HUES6 (cell line): ENCODE measurements around the gene PPP1R12C.

Source experiments
- H3K27ac ChIP-seq: 2 replicates; pipeline ENCODE4 v1.7.0; 2013; ENCODE audit warnings: low read depth, mild to moderate bottlenecking, low read length, inconsistent platforms
- H3K27me3 ChIP-seq: 2 replicates; pipeline ENCODE4 v1.6.1; 2013; ENCODE audit warnings: low read length; ENCODE audit not compliant: control insufficient read depth, insufficient read depth
- H3K36me3 ChIP-seq: 2 replicates; pipeline ENCODE4 v1.6.1; 2013; ENCODE audit warnings: low read length; ENCODE audit not compliant: control insufficient read depth, insufficient read depth
- H3K4me1 ChIP-seq: 2 replicates; pipeline ENCODE4 v1.6.1; 2013; ENCODE audit warnings: low read length; ENCODE audit not compliant: control insufficient read depth, insufficient read depth
- H3K4me3 ChIP-seq: 2 replicates; pipeline ENCODE4 v1.5.1; 2013; ENCODE audit warnings: low read depth, low read length
- H3K9ac ChIP-seq: one replicate; pipeline ENCODE4 v1.6.1; 2013; ENCODE audit warnings: mild to moderate bottlenecking, low read length
- H3K9me3 ChIP-seq: 2 replicates; pipeline ENCODE4 v1.6.1; 2013; ENCODE audit warnings: low read depth, low read length; ENCODE audit not compliant: control insufficient read depth, insufficient read depth

The PPP1R12C gene

GRCh38 chr19:55048446-55048845 lies 69.0 kb downstream of the PPP1R12C start:
- Histone ChIP-seq H3K4me1 (no peaks in the 10 kb centered on the region), H3K27me3 (no peaks in the 10 kb centered on the region), H3K4me3 (no peak overlapping the region), H3K36me3 (peaks cover 78% of the 10 kb centered on the region), H3K27ac (no peak overlapping the region), H3K9me3 (no peaks in the 10 kb centered on the region), H3K9ac (no peak overlapping the region)

GRCh38 chr19:55047951-55048350 lies 69.5 kb downstream of the PPP1R12C start:
- no peak overlapping the region for H3K4me3 ChIP-seq
- no peak overlapping the region for H3K9ac ChIP-seq
- no peaks in the 10 kb centered on the region for H3K9me3 ChIP-seq
- H3K36me3 ChIP-seq: peaks cover 80% of the 10 kb centered on the region
- H3K27me3 ChIP-seq: no peaks in the 10 kb centered on the region
- H3K27ac ChIP-seq: no peak overlapping the region
- H3K4me1 ChIP-seq: no peaks in the 10 kb centered on the region

- no peaks in the 10 kb centered on the region for H3K4me1 ChIP-seq
- no peak overlapping the region for H3K4me3 ChIP-seq
- no peaks in the 10 kb centered on the region for H3K9me3 ChIP-seq
- no peaks in the 10 kb centered on the region for H3K27me3 ChIP-seq
- H3K9ac ChIP-seq: no peak overlapping the region
- H3K36me3 ChIP-seq: peaks cover 86% of the 10 kb centered on the region
- no peak overlapping the region for H3K27ac ChIP-seq
Observed at GRCh38 chr19:55046975-55047622, 70.3 kb downstream of the PPP1R12C start.

- Histone ChIP-seq H3K27ac (no peak overlapping the region; the same call in 1 of the 2 replicates), H3K4me1 (no peaks in the 10 kb centered on the region), H3K9ac (no peak overlapping the region)
Observed at GRCh38 chr19:55044771-55045716, 72.4 kb downstream of the PPP1R12C start.

GRCh38 chr19:55044286-55044685 lies 73.2 kb downstream of the PPP1R12C start:
- peaks cover 73% of the 10 kb centered on the region for H3K36me3 ChIP-seq
- H3K4me3 ChIP-seq: no peak overlapping the region

More at GRCh38 chr19:55044771-55045716, 72.4 kb downstream of the PPP1R12C start:
- Histone ChIP-seq H3K36me3 (peaks cover 81% of the 10 kb centered on the region), H3K9me3 (no peaks in the 10 kb centered on the region), H3K27me3 (no peaks in the 10 kb centered on the region), H3K4me3 (no peak overlapping the region)

GRCh38 chr19:55042688-55043087 lies 74.7 kb downstream of the PPP1R12C start:
- Histone ChIP-seq H3K36me3 (peaks cover 64% of the 10 kb centered on the region), H3K27ac (no peak overlapping the region), H3K4me1 (no peaks in the 10 kb centered on the region), H3K9ac (no peak overlapping the region), H3K27me3 (no peaks in the 10 kb centered on the region), H3K4me3 (no peak overlapping the region), H3K9me3 (no peaks in the 10 kb centered on the region)

More at GRCh38 chr19:55044286-55044685, 73.2 kb downstream of the PPP1R12C start:
- H3K9ac ChIP-seq: no peak overlapping the region
- no peaks in the 10 kb centered on the region for H3K27me3 ChIP-seq
- no peak overlapping the region for H3K27ac ChIP-seq
- no peaks in the 10 kb centered on the region for H3K4me1 ChIP-seq
- no peaks in the 10 kb centered on the region for H3K9me3 ChIP-seq

GRCh38 chr19:55042344-55042678 lies 75.1 kb downstream of the PPP1R12C start:
- Histone ChIP-seq H3K27me3 (no peaks in the 10 kb centered on the region), H3K27ac (no peak overlapping the region), H3K4me3 (no peak overlapping the region), H3K4me1 (no peaks in the 10 kb centered on the region), H3K9me3 (no peaks in the 10 kb centered on the region), H3K36me3 (peaks cover 60% of the 10 kb centered on the region), H3K9ac (no peak overlapping the region)

GRCh38 chr19:55041627-55042343 lies 75.7 kb downstream of the PPP1R12C start:
- Histone ChIP-seq H3K36me3 (peaks cover 55% of the 10 kb centered on the region), H3K4me1 (no peaks in the 10 kb centered on the region), H3K9ac (no peak overlapping the region), H3K27ac (no peak overlapping the region), H3K4me3 (no peak overlapping the region), H3K9me3 (no peaks in the 10 kb centered on the region), H3K27me3 (no peaks in the 10 kb centered on the region)

GRCh38 chr19:55041244-55041626 lies 76.2 kb downstream of the PPP1R12C start:
- H3K36me3 ChIP-seq: peaks cover 49% of the 10 kb centered on the region
- no peak overlapping the region for H3K9ac ChIP-seq
- H3K9me3 ChIP-seq: no peaks in the 10 kb centered on the region
- no peak overlapping the region for H3K27ac ChIP-seq
- H3K4me1 ChIP-seq: no peaks in the 10 kb centered on the region
- H3K4me3 ChIP-seq: no peak overlapping the region
- no peaks in the 10 kb centered on the region for H3K27me3 ChIP-seq
